ENCODE results near the gene CA7.

- no peak for TF ChIP-seq EGR1 (IDR thresholded peaks at IDR 0.05; ENCODE audit: low read depth in 2 of 2)
- no peak for TF ChIP-seq SP1 (IDR thresholded peaks at IDR 0.05)
- TF ChIP-seq CTCF (IDR thresholded peaks at IDR 0.05; ENCODE audit: low read depth, low read length, missing input control): no peak
- TF ChIP-seq YY1 (IDR thresholded peaks at IDR 0.05): no peak
- no peak for TF ChIP-seq TAF1 (conservative IDR thresholded peaks at IDR 0.05)
Measured at GRCh38 chr16:66845791-66846221, 1.6 kb downstream of the CA7 start.
